H9 (cell line): Measurements from ENCODE around the gene PLAC9. TPM values are rescaled to one million over a fixed set of nuclear protein-coding genes. Genes with fewer than 3 reads are reported as not detected.

Source experiments
- DNase-seq: peaks from one replicate; pipeline ENCODE4 v3.0.0-alpha.2; 2017
- H2AFZ ChIP-seq: one replicate; pipeline ENCODE4 v1.6.1; 2013; ENCODE audit warnings: mild to moderate bottlenecking, low read length, control low read depth, moderate library complexity
- H2AK5ac ChIP-seq: 2 replicates; pipeline ENCODE4 v1.6.1; 2013; ENCODE audit warnings: low read length, control low read depth, mixed read lengths; ENCODE audit not compliant: insufficient read length
- H2BK120ac ChIP-seq: one replicate; pipeline ENCODE4 v1.6.1; 2013; ENCODE audit warnings: low read depth, mild to moderate bottlenecking, low read length, control low read depth, inconsistent platforms; ENCODE audit not compliant: poor library complexity, severe bottlenecking
- H2BK12ac ChIP-seq: 2 replicates; pipeline ENCODE4 v1.6.1; 2013; ENCODE audit warnings: low read length, control low read depth, mixed read lengths, low read depth; ENCODE audit not compliant: insufficient read length
- H2BK15ac ChIP-seq: 2 replicates; pipeline ENCODE4 v1.6.1; 2013; ENCODE audit warnings: low read depth, low read length, control low read depth
- H2BK20ac ChIP-seq: one replicate; pipeline ENCODE4 v1.6.1; 2013; ENCODE audit warnings: low read depth, mild to moderate bottlenecking, low read length, control low read depth, inconsistent platforms; ENCODE audit not compliant: poor library complexity, severe bottlenecking
- H2BK5ac ChIP-seq: 2 replicates; pipeline ENCODE4 v1.6.1; 2013; ENCODE audit warnings: low read length, control low read depth, mixed read lengths; ENCODE audit not compliant: insufficient read length
- H3K14ac ChIP-seq: 2 replicates; pipeline ENCODE4 v1.6.1; 2013; ENCODE audit warnings: low read length, control low read depth; ENCODE audit not compliant: insufficient read depth
- H3K18ac ChIP-seq: 2 replicates; pipeline ENCODE4 v1.6.1; 2013; ENCODE audit warnings: low read depth, mild to moderate bottlenecking, mixed read lengths, low read length, control low read depth; ENCODE audit not compliant: insufficient read length
- H3K23ac ChIP-seq: 2 replicates; pipeline ENCODE4 v1.6.1; 2013; ENCODE audit warnings: low read length, control low read depth, mixed read lengths, low read depth; ENCODE audit not compliant: insufficient read length
- H3K23me2 ChIP-seq: 2 replicates; pipeline ENCODE4 v1.6.1; 2013; ENCODE audit warnings: low read depth, mild to moderate bottlenecking, mixed read lengths, low read length, control low read depth; ENCODE audit not compliant: insufficient read length, poor library complexity, severe bottlenecking
- H3K27ac ChIP-seq: 2 replicates; pipeline ENCODE4 v1.5.1; 2013; ENCODE audit warnings: low read length, control low read depth, mixed read lengths, low read depth; ENCODE audit not compliant: insufficient read length
- H3K27me3 ChIP-seq: 2 replicates; pipeline ENCODE4 v1.6.1; 2013; ENCODE audit warnings: low read length, control low read depth, inconsistent platforms; ENCODE audit not compliant: insufficient read depth
- H3K4ac ChIP-seq: 2 replicates; pipeline ENCODE4 v1.6.1; 2013; ENCODE audit warnings: low read depth, mild to moderate bottlenecking, control low read depth, inconsistent platforms, low read length, moderate library complexity
- H3K4me1 ChIP-seq: 2 replicates; pipeline ENCODE4 v1.6.1; 2013; ENCODE audit warnings: low read length, control low read depth, inconsistent platforms; ENCODE audit not compliant: insufficient read depth
- H3K4me2 ChIP-seq: 2 replicates; pipeline ENCODE4 v1.6.1; 2013; ENCODE audit warnings: low read length, control low read depth, mixed read lengths; ENCODE audit not compliant: insufficient read length, insufficient read depth
- H3K56ac ChIP-seq: 2 replicates; pipeline ENCODE4 v1.6.1; 2013; ENCODE audit warnings: low read depth, mild to moderate bottlenecking, mixed read lengths, low read length, control low read depth; ENCODE audit not compliant: insufficient read length
- H3K79me1 ChIP-seq: 2 replicates; pipeline ENCODE4 v1.6.1; 2013; ENCODE audit warnings: low read depth, mild to moderate bottlenecking, moderate library complexity, low read length, control low read depth, inconsistent platforms; ENCODE audit not compliant: insufficient read depth, poor library complexity, severe bottlenecking
- H3K79me2 ChIP-seq: 2 replicates; pipeline ENCODE4 v1.6.1; 2013; ENCODE audit warnings: low read length, control low read depth, inconsistent platforms; ENCODE audit not compliant: insufficient read depth
- H3K9ac ChIP-seq: 2 replicates; pipeline ENCODE4 v1.6.1; 2013; ENCODE audit warnings: low read length, control low read depth, mixed read lengths; ENCODE audit not compliant: insufficient read length; ENCODE audit errors: extremely low read depth
- H3K9me3 ChIP-seq: one replicate; pipeline ENCODE4 v1.6.1; 2013; ENCODE audit warnings: low read depth, low read length, inconsistent platforms; ENCODE audit not compliant: control insufficient read depth
- H3T11ph ChIP-seq: one replicate; pipeline ENCODE4 v1.6.1; 2013; ENCODE audit warnings: mild to moderate bottlenecking, low read length, control low read depth, inconsistent platforms
- H4K20me1 ChIP-seq: one replicate; pipeline ENCODE4 v1.6.1; 2013; ENCODE audit not compliant: control insufficient read depth, insufficient read length, insufficient read depth
- H4K5ac ChIP-seq: 2 replicates; pipeline ENCODE4 v1.6.1; 2013; ENCODE audit warnings: low read depth, mild to moderate bottlenecking, mixed read lengths, low read length, control low read depth; ENCODE audit not compliant: insufficient read length
- H4K8ac ChIP-seq: replicated peaks from 2 replicates; pipeline ENCODE4 v1.6.1; 2013; ENCODE audit warnings: low read length, control low read depth, mixed read lengths, low read depth; ENCODE audit not compliant: insufficient read length
- H4K91ac ChIP-seq: 2 replicates; pipeline ENCODE4 v1.6.1; 2013; ENCODE audit warnings: low read depth, mild to moderate bottlenecking, moderate library complexity, mixed read lengths, low read length, control low read depth; ENCODE audit not compliant: insufficient read length
- H3K27ac Mint-ChIP-seq, 3 experiments: 2 replicates in 2 of 3; 3 replicates in 1 of 3; pipeline ENCODE4 v1.8.0; 2020 to 2021; ENCODE audit warnings: mixed read lengths in 3 of 3, mild to moderate bottlenecking in 1 of 3, moderate library complexity in 1 of 3
- H3K27me3 Mint-ChIP-seq: 2 replicates; pipeline ENCODE4 v1.8.0; 2021; ENCODE audit warnings: low read depth, mild to moderate bottlenecking, moderate library complexity, mixed read lengths
- H3K36me3 Mint-ChIP-seq, 3 experiments: 2 replicates in 2 of 3; 3 replicates in 1 of 3; pipeline ENCODE4 v1.8.0; 2020 to 2021; ENCODE audit warnings: low read depth in 3 of 3, mixed read lengths in 3 of 3; ENCODE audit not compliant: insufficient read depth in 1 of 3
- H3K4me1 Mint-ChIP-seq, 2 experiments: 2 replicates each; pipeline ENCODE4 v1.8.0; 2020; ENCODE audit warnings: mixed read lengths in 2 of 2
- H3K4me3 Mint-ChIP-seq, 2 experiments: 2 replicates in 1 of 2; 3 replicates in 1 of 2; pipeline ENCODE4 v1.8.0; 2020 to 2021; ENCODE audit warnings: mild to moderate bottlenecking in 2 of 2, mixed read lengths in 2 of 2, moderate library complexity in 1 of 2
- H3K9me3 Mint-ChIP-seq, 2 experiments: 2 replicates in 1 of 2; 3 replicates in 1 of 2; pipeline ENCODE4 v1.8.0; 2020; ENCODE audit warnings: mild to moderate bottlenecking in 2 of 2, mixed read lengths in 2 of 2, moderate library complexity in 1 of 2
- CTCF ChIP-seq: fragments of 200-600 bp; sonication (generic); conservative IDR thresholded peaks from 3 replicates; pipeline ENCODE4 v1.8.0; 2021; ENCODE audit warnings: antibody characterized with exemption, mild to moderate bottlenecking
- WGBS: extraction: QIAGEN DNeasy Blood & Tissue Kit; methylation state at CpG from one replicate; pipeline ENCODE4 v1.1.7; 2013; ENCODE audit warnings: missing lambda C conversion rate, low lambda C conversion rate, mixed read lengths; ENCODE audit not compliant: insufficient read length; ENCODE audit errors: extremely low coverage; 5-methylcytosine and 5-hydroxymethylcytosine counted together
- total RNA-seq: library from RNA; stranded (reverse); gene quantifications from 2 replicates; pipeline ENCODE4 v1.2.1, GENCODE V29; 2021

Gene PLAC9
- total RNA-seq, 1 experiment from 2014 or later: 4.3 TPM

GRCh38 chr10:80149123-80149522, 16.6 kb downstream of the PLAC9 start:
- WGBS: no CpG with 5 or more reads among the region's 2 CpGs
- H3K4me3 Mint-ChIP-seq: no peak overlapping the region
- H3K79me1 ChIP-seq: no peaks in the 10 kb centered on the region

More at GRCh38 chr10:80149123-80149522, 16.6 kb downstream of the PLAC9 start:
- H4K8ac ChIP-seq: no peak overlapping the region
- H3K9me3 ChIP-seq: no peaks in the 10 kb centered on the region
- no peak overlapping the region for H3K4ac ChIP-seq
- no peaks in the 10 kb centered on the region for H3K4me1 ChIP-seq
- H3K9me3 Mint-ChIP-seq: peaks cover 4 to 9% of the 10 kb centered on the region in 2 experiments; a peak in 4 of 5 replicates
- no peak overlapping the region for H3K23ac ChIP-seq
- no peak overlapping the region for H3K18ac ChIP-seq
- no peak overlapping the region for H4K5ac ChIP-seq
- H3K14ac ChIP-seq: no peak overlapping the region
- DNase-seq: no peak
- H2AK5ac ChIP-seq: no peak overlapping the region
- H2BK20ac ChIP-seq: no peak overlapping the region
- no peak overlapping the region for H3K9ac ChIP-seq
- H2AFZ ChIP-seq: no peak overlapping the region
- H3T11ph ChIP-seq: no peak overlapping the region
- peaks cover 5 to 13% (median 8%) of the 10 kb centered on the region in 3 experiments for H3K36me3 Mint-ChIP-seq
- H3K79me2 ChIP-seq: no peaks in the 10 kb centered on the region
- no peaks in the 10 kb centered on the region for H4K20me1 ChIP-seq
- no peaks in the 10 kb centered on the region; the same call in 1 of the 2 replicates for H3K27me3 ChIP-seq
- TF ChIP-seq CTCF: no peak
- no peak overlapping the region for H2BK5ac ChIP-seq
- no peak overlapping the region for H3K27ac Mint-ChIP-seq
- H2BK120ac ChIP-seq: no peak overlapping the region
- H2BK12ac ChIP-seq: no peak overlapping the region
- H3K56ac ChIP-seq: no peak overlapping the region
- peaks cover 5% of the 10 kb centered on the region for H3K27me3 Mint-ChIP-seq
- no peaks in the 10 kb centered on the region for H3K23me2 ChIP-seq
- H2BK15ac ChIP-seq: no peak overlapping the region
- H3K27ac ChIP-seq: no peak overlapping the region
- H3K4me2 ChIP-seq: no peak overlapping the region
- H3K4me1 Mint-ChIP-seq: peaks cover 7 to 15% of the 10 kb centered on the region in 2 experiments
- no peak overlapping the region for H4K91ac ChIP-seq
